ENCODE results near the gene VASP.

VASP gene

GRCh38 chr19:45514376-45515051 is 7.2 kb downstream of the VASP start:
- no peak for DNase-seq (ENCODE audit: extremely low read depth in 1 of 2, low read depth in 1 of 2)

GRCh38 chr19:45515081-45515624 is 7.9 kb downstream of the VASP start:
- DNase-seq (ENCODE audit: extremely low read depth in 1 of 2, low read depth in 1 of 2), result no peak

DNA sequence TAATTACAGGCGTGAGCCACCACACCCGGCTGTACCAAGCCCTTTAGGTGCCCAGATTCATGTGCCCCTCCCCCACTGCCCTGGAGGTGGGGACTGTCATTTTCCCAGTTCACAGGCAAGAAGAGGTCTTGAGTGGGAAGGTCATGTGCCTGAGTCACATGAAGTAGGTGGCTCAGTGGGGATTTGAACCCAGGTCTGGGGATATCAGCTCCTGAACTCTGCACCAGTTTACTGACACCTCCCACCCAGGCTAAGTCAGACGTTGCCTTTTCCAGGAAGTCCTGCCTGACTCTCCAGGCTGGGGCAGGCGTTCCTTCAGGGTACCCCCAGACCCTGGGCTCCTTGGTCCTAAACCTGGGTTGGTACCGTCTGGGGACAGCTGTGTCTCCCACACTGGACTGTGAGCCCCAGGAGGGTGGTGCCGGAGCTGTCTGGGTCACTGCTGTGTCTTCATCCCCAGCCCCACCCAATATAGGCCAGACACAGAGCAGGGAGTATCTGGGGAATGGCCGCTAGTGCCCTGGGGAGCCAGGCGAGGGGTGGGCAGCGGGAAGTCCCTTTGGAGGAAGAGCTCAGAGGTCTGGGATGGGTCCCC is 8.6 kb downstream of the VASP start:
- no peak for DNase-seq (ENCODE audit: extremely low read depth in 1 of 2, low read depth in 1 of 2)

GRCh38 chr19:45517238-45517637 is 10.0 kb downstream of the VASP start:
- no peak for DNase-seq (ENCODE audit: extremely low read depth in 1 of 2, low read depth in 1 of 2)

DNA sequence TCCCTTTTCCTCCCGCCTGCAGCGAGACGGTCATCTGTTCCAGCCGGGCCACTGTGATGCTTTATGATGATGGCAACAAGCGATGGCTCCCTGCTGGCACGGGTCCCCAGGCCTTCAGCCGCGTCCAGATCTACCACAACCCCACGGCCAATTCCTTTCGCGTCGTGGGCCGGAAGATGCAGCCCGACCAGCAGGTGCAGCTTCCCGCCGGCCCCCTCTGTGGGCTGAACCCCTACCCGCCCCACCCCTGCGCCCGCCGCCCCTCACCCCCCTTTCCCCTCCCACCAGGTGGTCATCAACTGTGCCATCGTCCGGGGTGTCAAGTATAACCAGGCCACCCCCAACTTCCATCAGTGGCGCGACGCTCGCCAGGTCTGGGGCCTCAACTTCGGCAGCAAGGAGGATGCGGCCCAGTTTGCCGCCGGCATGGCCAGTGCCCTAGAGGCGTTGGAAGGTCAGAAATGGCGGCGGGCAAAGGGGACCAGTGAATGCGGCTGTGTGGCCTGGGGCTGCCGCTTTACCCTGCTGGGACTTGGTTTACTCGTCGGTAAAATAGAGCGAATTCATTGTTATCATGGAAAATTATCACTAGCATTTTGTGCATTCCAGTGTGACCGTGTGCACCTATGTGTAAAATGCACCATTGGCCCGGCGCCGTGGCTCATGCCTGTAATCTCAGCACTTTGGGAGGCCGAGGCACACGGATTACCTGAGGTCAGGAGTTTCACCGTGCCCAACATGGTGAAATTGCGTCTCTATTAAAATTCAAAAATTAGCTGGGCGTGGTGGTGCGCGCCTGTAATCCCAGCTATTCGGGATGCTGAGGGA is 10.6 kb downstream of the VASP start:
- DNase-seq (ENCODE audit: extremely low read depth in 1 of 2, low read depth in 1 of 2), result no peak

- no peak for DNase-seq (ENCODE audit: extremely low read depth in 1 of 2, low read depth in 1 of 2)
Observed at GRCh38 chr19:45518469-45518826, 11.2 kb downstream of the VASP start.

DNA sequence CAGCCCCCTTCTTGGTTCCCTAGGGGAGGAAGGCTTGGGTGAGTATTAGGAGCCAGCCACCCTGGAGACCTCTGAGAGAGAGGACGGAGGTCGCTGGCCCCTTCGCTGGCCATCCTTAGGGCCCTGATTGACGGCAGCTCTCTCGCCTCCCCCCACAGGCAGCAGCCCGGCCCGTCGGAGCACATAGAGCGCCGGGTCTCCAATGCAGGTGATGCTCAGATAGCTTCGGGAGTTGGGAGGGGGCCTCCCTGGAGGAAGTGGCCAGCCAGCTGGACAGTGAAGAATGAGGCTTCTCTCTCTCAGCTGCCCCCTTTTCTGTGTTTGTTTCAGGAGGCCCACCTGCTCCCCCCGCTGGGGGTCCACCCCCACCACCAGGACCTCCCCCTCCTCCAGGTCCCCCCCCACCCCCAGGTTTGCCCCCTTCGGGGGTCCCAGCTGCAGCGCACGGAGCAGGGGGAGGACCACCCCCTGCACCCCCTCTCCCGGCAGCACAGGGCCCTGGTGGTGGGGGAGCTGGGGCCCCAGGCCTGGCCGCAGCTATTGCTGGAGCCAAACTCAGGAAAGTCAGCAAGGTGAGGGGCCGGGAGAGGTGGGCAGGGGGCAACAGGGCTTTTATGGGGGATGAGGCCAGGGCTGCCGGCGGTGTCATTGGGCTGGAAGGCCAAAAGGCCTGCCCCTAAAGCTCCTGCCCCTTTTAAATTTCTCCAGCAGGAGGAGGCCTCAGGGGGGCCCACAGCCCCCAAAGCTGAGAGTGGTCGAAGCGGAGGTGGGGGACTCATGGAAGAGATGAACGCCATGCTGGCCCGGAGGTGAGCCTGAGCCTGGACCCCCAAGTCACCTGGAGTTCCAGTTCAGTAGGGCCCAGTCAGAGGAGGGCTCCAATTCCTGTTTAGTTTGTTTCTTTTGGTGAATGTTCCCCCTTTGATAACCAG is 15.0 kb downstream of the VASP start:
- no peak for DNase-seq (ENCODE audit: extremely low read depth in 1 of 2, low read depth in 1 of 2)

GRCh38 chr19:45523642-45524256 is 16.5 kb downstream of the VASP start:
- no peak for DNase-seq (ENCODE audit: extremely low read depth in 1 of 2, low read depth in 1 of 2)

- DNase-seq (ENCODE audit: extremely low read depth in 1 of 2, low read depth in 1 of 2), result no peak
Observed at GRCh38 chr19:45524575-45525129, 17.4 kb downstream of the VASP start.

- DNase-seq (ENCODE audit: extremely low read depth in 1 of 2, low read depth in 1 of 2), result no peak
Observed at GRCh38 chr19:45526143-45526542, 18.9 kb downstream of the VASP start.

GRCh38 chr19:45526971-45527370 is 19.7 kb downstream of the VASP start:
- DNase-seq (ENCODE audit: extremely low read depth in 1 of 2, low read depth in 1 of 2), result no peak

DNA sequence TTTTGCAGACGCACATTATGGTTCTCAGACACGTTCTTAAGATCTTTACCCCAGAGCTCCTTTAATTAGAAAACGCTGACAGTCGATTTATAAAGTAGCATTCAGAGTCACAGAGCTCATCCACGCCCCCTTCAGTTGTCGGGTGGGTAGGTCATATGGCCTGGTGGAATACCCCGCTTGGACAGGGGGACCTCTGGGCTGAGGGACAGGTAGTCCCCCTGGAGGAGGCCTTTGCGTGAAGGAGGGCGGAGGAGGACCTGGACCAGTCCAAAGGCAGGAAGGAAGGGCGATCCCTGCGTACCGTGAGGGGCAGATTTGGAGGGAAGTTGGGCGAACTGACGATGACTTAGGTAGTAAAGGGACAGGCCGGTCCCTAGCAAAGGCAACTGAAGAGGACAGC is 20.5 kb downstream of the VASP start:
- DNase-seq (ENCODE audit: extremely low read depth in 1 of 2, low read depth in 1 of 2), result no peak

- DNase-seq (ENCODE audit: extremely low read depth in 1 of 2, low read depth in 1 of 2), result no peak
Observed at GRCh38 chr19:45528149-45528743, 21.0 kb downstream of the VASP start.

GRCh38 chr19:45528744-45529419 is 21.6 kb downstream of the VASP start:
- no peak for DNase-seq (ENCODE audit: extremely low read depth in 1 of 2, low read depth in 1 of 2)

DNA sequence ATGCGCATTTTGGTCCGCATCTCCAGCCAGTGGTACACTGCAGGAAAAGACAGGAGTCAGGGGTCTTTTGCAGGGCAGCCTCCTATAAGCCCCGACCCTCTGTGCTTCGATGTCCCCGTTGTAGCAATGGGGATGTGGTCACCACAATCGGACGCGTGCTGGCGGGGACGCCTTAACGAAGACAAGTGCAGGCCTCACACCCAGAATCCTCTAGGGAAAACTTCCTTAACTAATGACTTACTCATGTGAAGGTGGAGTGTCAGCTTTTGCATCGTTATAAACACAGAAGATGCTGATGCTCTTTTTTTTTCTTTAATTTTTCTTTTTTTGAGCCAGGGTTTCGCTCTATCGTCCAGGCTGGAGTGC is 22.1 kb downstream of the VASP start:
- no peak for DNase-seq (ENCODE audit: extremely low read depth in 1 of 2, low read depth in 1 of 2)

- DNase-seq (ENCODE audit: extremely low read depth in 1 of 2, low read depth in 1 of 2), result no peak
Observed at GRCh38 chr19:45531349-45531748, 24.1 kb downstream of the VASP start.

DNA sequence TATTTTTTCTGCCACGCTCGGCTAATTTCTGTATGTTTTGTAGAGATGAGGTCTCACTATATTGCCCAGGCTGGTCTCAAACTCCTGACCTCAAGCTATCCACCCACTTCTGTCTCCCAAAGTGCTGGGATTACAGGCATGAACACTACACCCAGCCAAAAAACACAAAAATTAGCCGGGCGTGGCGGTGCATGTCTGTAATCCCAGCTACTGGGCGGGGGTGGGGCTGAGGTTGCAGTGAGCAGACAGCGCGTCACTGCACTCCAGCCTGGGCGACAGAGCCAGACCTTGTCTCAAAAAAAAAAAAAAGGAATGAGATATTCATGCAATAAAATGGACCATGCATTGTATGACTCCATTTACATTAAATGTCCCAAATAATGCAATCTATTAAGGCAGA is 32.2 kb downstream of the VASP start:
- DNase-seq (ENCODE audit: extremely low read depth in 1 of 2, low read depth in 1 of 2), result no peak

- no peak for DNase-seq (ENCODE audit: extremely low read depth in 1 of 2, low read depth in 1 of 2)
Observed at GRCh38 chr19:45542234-45542668, 35.0 kb downstream of the VASP start.

- DNase-seq (ENCODE audit: extremely low read depth in 1 of 2, low read depth in 1 of 2), result no peak
Observed at GRCh38 chr19:45547211-45547770, 40.0 kb downstream of the VASP start.

All from stimulated activated CD8-positive, alpha-beta memory T cell treated with anti-CD3 and anti-CD28 coated beads, Interleukin-7, amount 100 ng/mL, for 48 hours (primary cell).